K562 (cell line): ENCODE data around the gene P2RX2. TPM values are rescaled to one million over a fixed set of nuclear protein-coding genes. Genes with fewer than 3 reads are reported as not detected.

Source experiments
- MTF1 ChIP-seq: fragments of 250-450 bp; sonication (Bioruptor Pico); IDR thresholded peaks from 2 replicates; pipeline ENCODE4 v1.9.0; 2021; ENCODE audit warnings: moderate library complexity, mild to moderate bottlenecking, inconsistent platforms, borderline replicate concordance
- RBBP5 ChIP-seq: fragments of 200-600 bp; sonication (generic); IDR thresholded peaks from 2 replicates; pipeline ENCODE4 v1.6.1; 2012; ENCODE audit warnings: borderline replicate concordance, mild to moderate bottlenecking, low read length, control low read depth, inconsistent platforms; ENCODE audit not compliant: insufficient read depth, poor library complexity, severe bottlenecking
- polyA plus RNA-seq, 8 experiments: library from polyadenylated mRNA; depleted of rRNA in 4 of 8; stranded (reverse) in 5 of 8; unstranded in 3 of 8; fragments of >200 nt; fragmentation: Nextera tagmentation in 2 of 8; fragmentation: Illumina TruSeq in 1 of 8; extraction: Ambion mirVana in 2 of 8; extraction: Trizol in 1 of 8; gene quantifications; 2 replicates each; pipeline versions ENCODE4 v1.2.1 to v1.2.3, GENCODE V29; 2011 to 2014; ENCODE audit warnings: inconsistent platforms in 1 of 8, missing spikeins in 1 of 8
- total RNA-seq, 7 experiments: library from RNA; depleted of rRNA in 6 of 7; stranded (reverse); fragments of >200 nt in 6 of 7; fragmentation: Illumina TruSeq in 2 of 7; extraction: Trizol in 2 of 7; gene quantifications; 2 replicates each; pipeline versions ENCODE4 v1.2.1 to v1.2.3, GENCODE V29; 2011 to 2021; ENCODE audit warnings: low replicate concordance in 1 of 7
- TF ChIP-seq, protein P1 (sequence below), 2 experiments: fragments of 450-650 bp; formaldehyde crosslinking in 1 of 2; IDR thresholded peaks; 2 replicates each; pipeline versions ENCODE4 v1.4.0 to v1.6.1; 2014 to 2020; ENCODE audit warnings: mild to moderate bottlenecking in 2 of 2, borderline replicate concordance in 1 of 2, low read depth in 1 of 2

Gene P2RX2
- total and polyA plus RNA-seq, 9 of the 15 experiments (the other 6 are each of a cell fraction or from before 2014, with no cell fraction given) = not detected

DNA sequence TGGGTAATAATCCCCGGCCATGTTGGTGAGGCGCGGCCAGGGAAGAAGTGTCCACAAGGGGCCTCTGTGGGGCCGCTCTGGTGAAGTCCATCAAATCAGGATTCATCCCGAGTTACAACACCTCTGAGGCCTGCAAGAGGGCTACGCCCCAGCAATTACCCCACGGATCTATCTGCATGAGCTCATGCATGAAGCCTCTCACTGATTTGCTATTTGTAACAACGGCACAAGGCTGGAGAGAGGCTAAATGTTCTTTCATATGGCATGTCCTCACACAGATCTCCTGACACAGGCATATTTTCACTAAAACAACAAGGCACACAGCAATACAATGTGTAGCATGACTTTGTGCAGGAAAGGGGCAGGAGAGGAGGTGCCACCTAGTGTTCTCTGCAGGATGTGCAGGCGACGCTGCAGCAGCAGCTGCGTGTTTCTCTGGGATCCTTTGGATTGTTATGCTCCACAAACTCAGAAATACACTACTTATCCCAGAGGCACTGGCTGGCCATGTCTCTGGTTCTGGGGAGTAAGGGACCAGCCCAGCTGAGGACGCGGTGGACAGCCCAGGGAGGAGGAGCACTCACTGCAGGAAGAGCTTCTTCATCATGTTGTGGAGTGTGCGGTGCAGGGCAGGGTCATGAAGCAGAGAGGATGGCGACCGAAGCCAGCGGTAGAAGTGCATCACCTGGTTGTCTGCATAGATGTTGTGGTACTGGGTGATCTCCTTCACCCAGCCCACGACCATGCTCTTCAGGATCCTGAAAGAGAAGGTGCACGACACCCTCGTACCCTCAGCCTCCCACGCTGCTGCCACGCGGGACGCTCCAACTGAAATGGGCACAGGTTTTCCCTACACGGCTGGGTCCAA lies 20.2 kb downstream of the P2RX2 start (continued):
- TF ChIP-seq, protein P1, sequence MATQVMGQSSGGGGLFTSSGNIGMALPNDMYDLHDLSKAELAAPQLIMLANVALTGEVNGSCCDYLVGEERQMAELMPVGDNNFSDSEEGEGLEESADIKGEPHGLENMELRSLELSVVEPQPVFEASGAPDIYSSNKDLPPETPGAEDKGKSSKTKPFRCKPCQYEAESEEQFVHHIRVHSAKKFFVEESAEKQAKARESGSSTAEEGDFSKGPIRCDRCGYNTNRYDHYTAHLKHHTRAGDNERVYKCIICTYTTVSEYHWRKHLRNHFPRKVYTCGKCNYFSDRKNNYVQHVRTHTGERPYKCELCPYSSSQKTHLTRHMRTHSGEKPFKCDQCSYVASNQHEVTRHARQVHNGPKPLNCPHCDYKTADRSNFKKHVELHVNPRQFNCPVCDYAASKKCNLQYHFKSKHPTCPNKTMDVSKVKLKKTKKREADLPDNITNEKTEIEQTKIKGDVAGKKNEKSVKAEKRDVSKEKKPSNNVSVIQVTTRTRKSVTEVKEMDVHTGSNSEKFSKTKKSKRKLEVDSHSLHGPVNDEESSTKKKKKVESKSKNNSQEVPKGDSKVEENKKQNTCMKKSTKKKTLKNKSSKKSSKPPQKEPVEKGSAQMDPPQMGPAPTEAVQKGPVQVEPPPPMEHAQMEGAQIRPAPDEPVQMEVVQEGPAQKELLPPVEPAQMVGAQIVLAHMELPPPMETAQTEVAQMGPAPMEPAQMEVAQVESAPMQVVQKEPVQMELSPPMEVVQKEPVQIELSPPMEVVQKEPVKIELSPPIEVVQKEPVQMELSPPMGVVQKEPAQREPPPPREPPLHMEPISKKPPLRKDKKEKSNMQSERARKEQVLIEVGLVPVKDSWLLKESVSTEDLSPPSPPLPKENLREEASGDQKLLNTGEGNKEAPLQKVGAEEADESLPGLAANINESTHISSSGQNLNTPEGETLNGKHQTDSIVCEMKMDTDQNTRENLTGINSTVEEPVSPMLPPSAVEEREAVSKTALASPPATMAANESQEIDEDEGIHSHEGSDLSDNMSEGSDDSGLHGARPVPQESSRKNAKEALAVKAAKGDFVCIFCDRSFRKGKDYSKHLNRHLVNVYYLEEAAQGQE (IDR thresholded peaks at IDR 0.05; ENCODE audit: borderline replicate concordance) = 0 out of 2 replicates have a peak, but pooled peaks have one; percentile 10
- TF ChIP-seq, protein P1 (CRISPR knock-in tag; IDR thresholded peaks at IDR 0.05; ENCODE audit: low read depth) = no peak
- TF ChIP-seq RBBP5 (no peak), MTF1 (CRISPR knock-in tag) (no peak)
